Uterus (tissue), 2 donors: ENCODE measurements around the gene HPSE2.

Source experiments
- POLR2A ChIP-seq, 2 donors: fragments of 450-650 bp; IDR thresholded peaks; one replicate each; pipeline ENCODE4 v1.6.1; 2016; ENCODE audit warnings: antibody characterized with exemption in 2 of 2, mild to moderate bottlenecking in 1 of 2, moderate library complexity in 1 of 2
- TF ChIP-seq, protein P1 (sequence below), 4 experiments: fragments of 200-600 bp in 2 of 4; fragments of 450-650 bp in 2 of 4; sonication (generic) in 2 of 4; IDR thresholded peaks; one replicate each; pipeline ENCODE4 v1.5.1; 2016 to 2019; ENCODE audit warnings: antibody characterized with exemption in 4 of 4, mild to moderate bottlenecking in 2 of 4, moderate library complexity in 1 of 4

DNA sequence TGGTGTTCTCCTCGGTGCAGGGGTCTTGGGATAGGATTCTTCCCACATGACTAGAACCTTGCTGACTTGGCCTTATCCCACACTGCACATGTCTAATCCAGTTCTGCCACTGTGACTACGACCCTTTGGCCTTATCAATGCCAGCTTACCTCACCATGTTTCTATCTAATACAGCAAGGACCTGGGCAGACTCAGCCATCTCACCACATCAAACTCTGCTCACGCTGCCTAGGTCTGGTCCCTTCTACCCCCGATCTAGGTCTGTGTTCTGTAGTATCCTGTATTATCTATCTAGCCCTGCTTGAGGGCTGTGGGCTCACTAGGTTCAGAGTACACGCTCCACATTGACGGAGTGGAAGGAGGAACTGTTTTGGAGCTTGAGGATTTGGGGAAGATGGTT lies 282.4 kb downstream of the HPSE2 start:
- TF ChIP-seq, protein P1, sequence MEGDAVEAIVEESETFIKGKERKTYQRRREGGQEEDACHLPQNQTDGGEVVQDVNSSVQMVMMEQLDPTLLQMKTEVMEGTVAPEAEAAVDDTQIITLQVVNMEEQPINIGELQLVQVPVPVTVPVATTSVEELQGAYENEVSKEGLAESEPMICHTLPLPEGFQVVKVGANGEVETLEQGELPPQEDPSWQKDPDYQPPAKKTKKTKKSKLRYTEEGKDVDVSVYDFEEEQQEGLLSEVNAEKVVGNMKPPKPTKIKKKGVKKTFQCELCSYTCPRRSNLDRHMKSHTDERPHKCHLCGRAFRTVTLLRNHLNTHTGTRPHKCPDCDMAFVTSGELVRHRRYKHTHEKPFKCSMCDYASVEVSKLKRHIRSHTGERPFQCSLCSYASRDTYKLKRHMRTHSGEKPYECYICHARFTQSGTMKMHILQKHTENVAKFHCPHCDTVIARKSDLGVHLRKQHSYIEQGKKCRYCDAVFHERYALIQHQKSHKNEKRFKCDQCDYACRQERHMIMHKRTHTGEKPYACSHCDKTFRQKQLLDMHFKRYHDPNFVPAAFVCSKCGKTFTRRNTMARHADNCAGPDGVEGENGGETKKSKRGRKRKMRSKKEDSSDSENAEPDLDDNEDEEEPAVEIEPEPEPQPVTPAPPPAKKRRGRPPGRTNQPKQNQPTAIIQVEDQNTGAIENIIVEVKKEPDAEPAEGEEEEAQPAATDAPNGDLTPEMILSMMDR (IDR thresholded peaks at IDR 0.05): no peak
- no peak for TF ChIP-seq POLR2A (IDR thresholded peaks at IDR 0.05)
